ACHN (cell line): ENCODE results near the gene INPP5K.
"Not testable (repeated sequence)": the region's sequence is repeated elsewhere in the genome, so short reads cannot be mapped to it uniquely, and the experiment has no call there.

Experiments
- DNase-seq: peaks from one replicate; pipeline ENCODE4 v3.0.0-alpha.2; 2015
- in situ Hi-C: cut with HindIII; loops from 2 replicates; pipeline ENCODE4 v1.10.0; 2017; ENCODE audit warnings: low sequenced_read_pairs, low pct_ligation_motif_present, low pct_unique_long_range_greater_than_20kb

INPP5K gene

DNA sequence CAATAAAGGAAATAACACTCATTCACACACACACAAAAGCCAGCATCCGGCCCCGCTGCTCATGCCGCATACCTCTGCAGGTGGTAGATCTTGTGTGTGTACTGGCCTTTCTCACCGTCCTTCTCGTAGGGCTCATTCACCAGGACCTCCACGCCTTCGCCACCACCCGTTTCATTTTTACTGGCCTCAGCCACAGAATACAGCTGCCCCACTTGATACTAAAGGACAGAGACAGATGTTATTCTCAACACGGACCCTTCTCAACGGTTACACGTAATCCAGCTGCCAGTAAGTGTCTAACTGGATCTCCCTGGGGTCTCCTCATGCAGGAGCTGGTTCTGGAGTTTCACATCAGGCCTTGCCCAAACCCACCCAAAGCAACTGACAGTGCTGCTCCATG, 36.5 kb upstream of the INPP5K start:
- in situ Hi-C loops: no loop called here

DNA sequence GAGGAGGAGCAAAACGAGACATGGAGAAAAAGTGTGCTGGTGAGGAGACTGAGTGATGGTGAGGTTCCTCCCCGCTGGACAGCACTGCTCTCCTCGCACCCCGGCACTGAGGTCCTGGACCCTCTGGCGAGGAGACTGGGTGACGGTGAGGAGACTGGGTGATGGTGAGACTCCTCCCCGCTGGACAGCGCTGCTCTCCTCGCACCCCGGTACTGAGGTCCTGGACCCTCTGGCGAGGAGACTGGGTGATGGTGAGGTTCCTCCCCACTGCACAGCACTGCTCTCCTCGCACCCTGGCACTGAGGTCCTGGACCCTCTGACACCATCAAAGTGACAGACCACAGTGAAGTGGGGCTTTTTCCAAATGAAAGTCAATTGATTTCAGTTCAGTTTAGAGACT, 35.3 kb upstream of the INPP5K start:
- no peak for DNase-seq
- in situ Hi-C loops: no loop called here

More for the DNA sequence above, 36.5 kb upstream of the INPP5K start:
- no peak for DNase-seq

DNA sequence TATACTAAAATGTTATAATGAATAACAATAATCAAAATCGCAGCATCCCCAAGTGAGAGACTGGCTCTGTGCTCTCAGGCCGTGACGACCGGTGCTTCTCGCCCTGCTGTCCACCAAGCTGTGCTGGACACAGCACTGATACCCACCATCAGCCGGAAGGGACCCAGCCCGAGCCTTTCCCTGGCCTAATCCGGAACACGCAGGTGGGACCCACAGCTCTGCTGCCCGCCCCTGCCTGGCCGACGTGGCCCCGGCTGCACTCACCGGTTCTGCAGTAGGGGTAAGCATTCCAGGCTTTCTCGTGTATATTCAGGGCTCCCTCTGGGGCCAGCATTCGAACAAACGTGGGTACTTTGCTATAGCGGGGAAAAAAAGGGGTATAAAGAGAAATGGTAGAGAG, 31.6 kb upstream of the INPP5K start:
- DNase-seq: no peak
- in situ Hi-C loops: no loop called here

DNA sequence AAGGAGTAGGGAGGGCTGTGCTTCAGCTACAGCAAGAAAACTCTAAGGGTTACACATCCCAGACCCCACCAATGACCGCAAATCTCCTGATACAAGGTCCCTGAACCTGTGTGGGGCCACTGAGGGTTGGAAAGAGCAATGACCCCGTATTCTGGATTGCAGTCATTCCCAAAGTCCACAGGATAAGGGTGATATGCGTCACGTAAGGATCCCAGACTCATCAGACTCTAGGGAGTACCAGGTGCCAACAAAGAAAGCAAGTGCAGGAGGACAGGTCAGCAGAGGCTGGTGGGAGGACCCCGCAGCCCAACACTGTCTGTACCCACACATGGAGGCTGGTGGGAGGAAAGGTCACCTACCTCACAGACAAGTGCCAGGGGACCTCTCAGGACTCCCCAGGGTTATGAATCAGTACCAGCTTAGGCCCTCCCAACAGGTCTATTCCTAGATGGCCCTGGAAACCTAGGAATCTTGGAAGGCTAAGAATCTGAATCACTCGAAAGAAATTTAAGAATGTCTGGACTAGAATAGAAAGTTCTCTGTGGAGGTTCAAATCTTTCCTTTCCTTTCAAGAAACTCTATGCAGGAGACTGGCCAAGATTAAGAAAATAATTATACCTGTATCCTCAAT, 30.0 kb upstream of the INPP5K start:
- no peak for DNase-seq
- in situ Hi-C loops: no loop called here

DNA sequence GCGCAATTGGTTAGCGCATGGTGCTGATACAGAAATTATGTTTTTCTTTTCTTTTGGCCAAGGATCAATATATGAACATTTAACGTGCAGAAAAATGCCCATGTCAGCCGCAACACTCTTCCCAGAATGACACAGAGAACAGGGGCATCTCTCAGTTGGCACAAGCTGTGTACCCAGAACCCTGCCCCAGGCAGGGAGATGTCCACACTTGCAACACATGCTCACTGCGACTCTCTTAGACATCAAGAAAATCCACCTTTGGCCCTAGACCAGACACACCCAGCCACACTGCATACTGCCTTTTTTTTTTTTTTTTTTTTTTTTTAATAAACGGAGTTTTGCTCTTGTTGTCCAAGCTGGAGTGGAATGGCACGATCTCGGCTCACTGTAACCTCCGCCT, 29.2 kb upstream of the INPP5K start:
- no peak for DNase-seq
- in situ Hi-C loops: no loop called here

DNA sequence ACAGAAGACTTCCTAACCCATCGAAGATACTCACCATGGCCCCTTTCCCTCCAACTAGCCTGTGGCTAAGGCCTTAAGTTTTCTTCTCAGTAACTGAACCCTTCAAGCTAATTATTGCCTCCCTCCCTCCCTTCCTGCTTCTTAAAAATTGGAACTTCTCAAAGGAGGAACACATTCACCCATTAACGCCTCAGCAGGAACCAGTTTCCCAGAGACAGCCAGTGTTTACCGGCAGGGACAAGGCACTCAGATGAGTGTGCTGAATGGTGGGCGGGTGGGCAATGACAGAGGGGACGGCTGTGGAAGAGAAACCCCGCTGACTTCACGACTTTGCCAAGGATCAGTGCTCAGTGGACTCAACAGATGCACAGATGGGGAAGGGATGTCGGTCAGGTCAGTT, 25.9 kb upstream of the INPP5K start:
- in situ Hi-C loops: no loop called here
- DNase-seq: no peak

DNA sequence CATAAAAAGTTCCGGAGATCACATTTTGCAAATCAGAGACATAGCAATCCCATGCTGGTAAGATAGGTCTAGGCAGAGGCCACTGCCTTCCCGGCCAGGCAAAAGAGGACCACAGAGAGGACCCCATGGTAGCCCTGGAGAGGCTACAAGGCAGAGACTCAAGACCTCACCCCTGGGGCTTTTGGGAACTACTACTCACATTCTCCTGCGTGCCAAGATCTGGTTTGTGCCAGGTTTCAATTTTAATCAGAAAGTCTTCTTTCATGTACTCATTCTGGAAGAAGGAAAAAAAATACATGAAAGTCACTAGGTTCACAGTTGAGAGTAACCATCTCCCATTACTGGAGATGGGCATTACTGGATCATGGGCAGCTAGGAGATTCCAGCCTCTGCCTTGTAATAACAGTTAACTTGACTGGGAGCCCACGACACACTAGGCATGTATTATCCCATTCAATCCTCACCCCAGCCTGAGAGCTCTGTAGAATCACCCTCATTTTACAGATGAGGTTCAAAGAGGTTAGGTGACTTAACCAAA, 25.0 kb upstream of the INPP5K start:
- no peak for DNase-seq
- in situ Hi-C loops: no loop called here

DNA sequence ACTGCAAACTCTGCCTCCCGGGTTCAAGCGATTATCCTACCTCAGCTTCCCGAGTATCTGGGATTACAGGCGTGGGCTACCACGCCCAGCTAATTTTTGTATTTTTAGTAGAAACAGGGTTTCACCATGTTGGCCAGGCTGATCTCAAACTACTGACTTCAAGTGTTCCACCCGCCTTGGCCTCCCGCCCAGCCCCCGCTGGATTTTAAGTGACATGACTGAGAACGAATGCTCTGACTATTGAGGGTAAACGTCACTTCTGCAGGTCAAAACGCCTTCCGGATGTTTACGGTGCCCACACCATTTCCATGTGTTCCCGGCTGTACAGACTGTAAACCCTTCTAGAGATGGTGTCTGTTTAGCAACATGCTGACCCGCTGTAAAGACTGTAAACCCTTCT, 23.4 kb upstream of the INPP5K start:
- in situ Hi-C loops: no loop called here

DNA sequence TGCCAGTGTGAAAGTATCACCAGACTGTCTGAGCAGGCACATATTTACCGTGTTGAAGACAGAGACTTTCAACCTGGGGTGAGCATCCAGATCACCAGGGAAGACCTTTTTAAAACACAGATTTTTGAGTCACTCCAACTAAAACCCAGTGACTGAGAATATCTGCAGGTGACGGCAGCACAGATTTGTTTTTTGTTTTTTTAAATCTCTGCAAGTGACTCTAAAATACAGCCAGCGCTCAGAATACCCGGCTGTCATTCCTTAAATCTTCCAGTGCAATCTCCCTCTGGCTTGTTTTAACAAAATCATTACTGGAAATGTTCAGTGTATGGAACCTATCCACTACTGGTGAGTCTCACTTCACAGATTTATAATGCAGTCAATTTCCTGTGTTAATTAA, 19.3 kb upstream of the INPP5K start:
- in situ Hi-C loops: no loop called here
- no peak for DNase-seq

More for the DNA sequence above, 23.4 kb upstream of the INPP5K start:
- DNase-seq: no peak

DNA sequence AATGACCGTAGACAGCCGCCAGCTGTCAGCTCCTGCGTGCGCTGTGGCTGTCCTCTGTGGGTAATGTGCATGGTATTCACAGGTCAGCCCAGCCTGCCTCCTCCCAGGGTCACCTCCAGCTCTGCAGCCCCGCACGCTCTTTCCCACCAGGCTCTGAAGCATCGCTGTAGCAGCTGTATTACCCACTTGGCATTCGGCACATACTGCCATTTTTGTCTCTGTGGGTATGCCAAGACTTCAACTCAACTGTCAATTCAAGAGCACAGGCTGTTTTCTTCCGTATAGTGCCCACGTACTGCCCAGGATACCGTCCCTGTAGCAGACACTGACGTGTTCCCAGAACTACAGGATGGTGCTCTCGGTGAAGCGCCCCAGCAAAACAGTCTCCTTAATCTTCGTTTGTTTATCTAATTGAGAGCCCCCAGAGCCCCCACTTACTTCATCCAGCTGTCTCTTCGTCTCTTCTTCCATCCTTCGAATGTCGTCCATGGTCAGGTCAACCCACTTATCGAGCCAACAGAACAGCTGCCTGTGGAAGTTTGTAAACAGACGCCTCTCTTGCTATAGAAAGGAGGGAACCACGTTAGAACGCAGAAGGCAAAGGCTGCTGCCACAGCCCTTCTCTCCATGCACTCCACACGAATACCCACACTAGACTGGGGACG, 17.4 kb upstream of the INPP5K start:
- in situ Hi-C loops: no loop called here
- DNase-seq: no peak

DNA sequence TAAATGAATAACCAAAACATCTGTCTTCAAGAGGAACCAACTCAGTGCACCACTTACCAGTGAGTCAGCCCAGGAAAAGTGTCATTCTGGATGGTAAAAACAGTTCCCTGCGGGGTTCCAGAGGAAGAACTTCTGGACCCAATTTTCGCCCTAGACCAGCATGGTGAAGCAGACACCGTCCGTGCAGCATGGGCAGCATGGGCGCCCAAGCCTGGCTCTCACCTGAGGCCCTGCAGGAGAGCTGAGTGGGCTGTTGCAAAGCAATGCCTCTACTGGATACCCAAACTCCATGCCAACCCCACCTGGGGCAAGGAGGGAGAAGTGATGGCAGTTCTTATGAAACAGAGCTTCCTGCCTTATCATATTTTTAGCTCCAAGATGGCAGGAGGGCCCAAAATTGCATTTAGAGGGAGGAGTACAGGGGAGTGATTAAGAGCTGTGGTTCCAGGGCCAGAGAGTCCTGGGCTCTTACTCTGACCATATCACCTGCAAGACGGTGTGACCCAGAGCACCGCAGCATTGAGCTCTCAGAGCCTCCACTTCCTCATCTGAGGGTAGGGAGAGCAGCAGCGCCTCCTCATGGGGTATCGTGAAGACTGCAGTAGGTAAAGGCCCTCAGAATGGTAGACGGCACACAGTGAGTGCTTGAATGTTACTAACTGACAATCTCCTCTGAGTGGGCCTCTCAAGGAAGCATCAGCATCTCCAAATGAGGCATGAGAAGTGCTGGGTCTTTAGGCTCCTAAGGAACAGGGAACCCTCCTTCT, 16.6 kb upstream of the INPP5K start:
- peak; percentile 36 for DNase-seq
- in situ Hi-C loops: no loop called here

DNA sequence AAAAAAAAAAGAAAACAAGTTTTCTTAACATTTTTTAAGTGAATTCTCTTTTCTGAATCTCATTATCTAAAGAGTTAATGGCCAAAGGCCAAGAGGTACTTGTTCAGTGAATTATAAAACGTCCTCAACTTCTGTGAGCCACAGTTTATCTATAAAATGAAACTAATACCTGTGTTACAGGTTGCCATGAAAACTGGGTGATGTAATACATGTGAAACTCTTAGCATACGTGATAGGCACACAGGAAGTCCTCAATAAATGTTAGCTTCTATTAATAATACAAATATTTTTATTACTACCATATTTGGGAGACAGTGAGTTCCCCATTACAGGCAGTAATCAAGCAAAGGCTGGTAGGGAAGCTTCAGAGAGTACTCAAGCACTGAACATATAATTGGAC, 13.5 kb upstream of the INPP5K start:
- in situ Hi-C loops: no loop called here
- DNase-seq: no peak

DNA sequence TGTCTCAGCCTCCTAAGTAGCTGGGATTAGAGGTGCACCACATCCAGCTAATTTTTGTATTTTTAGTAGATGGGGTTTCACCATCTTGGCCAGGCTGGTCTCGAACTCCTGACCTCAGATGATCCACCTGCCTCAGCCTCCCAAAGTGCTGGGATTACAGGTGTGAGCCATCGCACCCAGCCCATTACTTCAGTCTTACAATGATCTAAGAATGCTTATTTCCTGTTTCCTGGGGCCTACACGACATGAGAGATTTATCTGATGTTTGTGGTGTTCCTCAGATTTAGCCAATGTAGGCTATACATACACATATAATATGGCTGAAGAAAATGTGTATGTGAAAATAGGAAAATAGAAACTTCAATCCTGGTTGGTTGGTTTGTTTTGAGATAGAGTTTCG, 10.5 kb upstream of the INPP5K start:
- DNase-seq, in situ Hi-C loops: not testable (repeated sequence)

DNA sequence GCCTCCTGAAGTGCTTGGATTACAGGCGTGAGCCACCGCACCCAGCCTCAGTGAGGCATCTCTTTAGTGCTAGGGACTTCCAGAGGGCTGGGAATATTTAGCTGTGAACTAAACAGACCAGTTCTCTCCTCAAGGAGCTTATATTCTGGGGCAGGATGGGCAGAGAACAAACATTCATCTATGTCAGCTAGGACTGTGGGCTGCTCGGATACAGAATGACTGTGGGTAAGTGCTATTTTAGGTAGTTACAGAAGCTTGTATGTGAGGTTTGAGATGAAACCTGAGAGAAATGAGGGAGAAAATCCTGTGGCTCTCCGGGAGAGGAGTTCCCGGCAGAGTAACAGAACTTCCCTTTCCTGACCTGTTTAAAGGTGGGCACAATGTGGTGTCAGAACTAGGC, 6.2 kb upstream of the INPP5K start:
- no peak for DNase-seq
- in situ Hi-C loops: no loop called here

DNA sequence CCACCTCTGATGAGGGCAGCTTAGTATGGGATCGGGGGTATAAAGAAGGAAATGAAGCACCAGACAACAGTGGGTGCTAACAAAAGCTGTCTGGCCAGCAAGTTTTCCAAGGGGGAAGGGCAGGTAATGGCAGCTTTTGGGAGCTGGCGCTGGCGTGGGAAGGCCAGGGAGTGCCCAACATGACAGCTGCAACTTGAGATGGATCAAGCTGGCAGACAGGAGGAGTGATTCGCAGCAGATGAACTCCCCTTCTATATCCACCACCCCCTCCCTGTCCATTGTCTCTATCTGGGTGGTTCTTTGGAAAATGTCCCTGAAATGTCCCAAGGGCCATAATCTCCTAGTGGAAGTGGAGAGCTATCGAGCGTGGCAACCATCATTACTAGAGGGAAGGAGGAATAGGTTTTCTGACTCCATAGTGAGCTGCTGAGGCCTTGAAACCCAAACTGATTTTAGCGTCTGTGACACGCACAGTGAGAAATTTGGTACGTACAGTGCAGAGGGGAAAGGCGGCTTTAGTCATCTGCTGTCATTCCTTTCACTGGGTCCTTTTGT, 4.8 kb upstream of the INPP5K start:
- DNase-seq: no peak
- in situ Hi-C loops: no loop called here

DNA sequence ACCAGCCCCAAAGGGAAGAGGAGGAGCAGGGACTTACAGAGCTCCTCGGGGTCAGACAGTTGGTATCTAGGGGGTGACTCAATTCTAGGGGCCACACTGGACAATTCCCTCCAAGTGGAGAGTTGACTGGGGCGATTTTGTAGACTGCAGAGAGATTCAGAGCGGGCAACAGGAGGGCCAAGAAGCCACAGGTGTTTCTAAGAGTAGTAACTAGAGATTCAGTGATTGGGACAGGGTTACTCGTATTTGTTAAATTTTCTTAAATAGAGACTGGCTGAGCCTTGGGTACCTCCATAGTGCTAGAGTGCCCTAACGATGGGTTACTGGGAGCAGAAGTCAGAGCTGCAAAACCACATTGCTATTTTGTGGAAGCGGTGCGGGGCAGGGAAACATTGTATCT, 3.3 kb upstream of the INPP5K start:
- DNase-seq: no peak
- in situ Hi-C loops: no loop called here

DNA sequence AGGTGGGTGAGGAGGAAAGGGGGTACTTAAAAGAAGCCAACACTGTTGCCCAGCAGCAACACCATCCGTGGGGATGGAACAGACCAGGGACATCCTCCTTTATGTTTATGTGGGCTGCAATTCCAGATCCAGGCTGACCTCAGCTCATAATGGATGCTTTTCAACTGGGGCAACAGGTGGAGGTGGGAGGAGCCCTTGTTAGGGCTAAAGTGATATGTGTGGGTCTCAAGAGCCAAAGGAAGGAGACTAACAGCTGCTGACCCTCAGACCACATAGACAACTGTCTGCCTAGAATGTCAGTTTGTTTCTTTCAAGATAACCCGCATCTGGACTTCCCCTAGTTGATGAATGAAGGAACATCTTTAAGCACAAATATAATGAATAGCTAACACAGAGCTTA, 2.0 kb upstream of the INPP5K start:
- in situ Hi-C loops: no loop called here
- DNase-seq: no peak

DNA sequence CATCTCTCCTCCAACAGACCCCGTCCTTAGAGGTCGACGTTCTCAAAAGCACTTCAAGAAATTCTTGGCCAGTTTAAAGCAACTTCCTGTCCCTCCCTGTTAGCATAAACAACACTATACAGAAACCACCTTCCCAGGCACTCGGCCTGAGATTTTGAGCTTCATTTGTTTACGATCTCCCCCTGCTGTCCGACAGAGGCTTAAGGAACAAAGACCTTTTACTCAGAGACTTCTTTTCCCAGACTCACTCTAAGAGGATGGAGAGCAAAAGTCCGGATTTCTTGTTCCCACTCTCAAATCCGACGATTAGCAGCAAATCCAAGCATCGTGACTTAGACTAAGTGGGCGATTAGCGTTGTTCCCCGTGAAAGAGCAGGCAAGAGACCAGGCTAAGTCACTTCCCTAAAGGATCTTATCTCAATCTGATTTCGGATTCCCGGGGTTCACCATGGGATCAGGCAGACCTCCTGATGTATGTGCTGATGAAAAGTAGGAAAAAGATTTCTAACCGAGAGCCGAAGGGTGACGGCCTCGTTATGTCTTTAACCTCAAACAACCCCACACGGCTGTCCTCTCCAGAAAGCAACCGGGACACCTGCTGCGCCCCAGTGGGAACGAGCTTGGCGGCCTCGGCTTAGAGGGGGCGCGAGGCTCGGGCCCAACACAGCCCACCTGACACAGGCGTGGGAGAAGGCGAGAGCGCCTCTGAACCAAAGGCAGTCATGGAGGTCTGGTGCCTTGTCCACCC, 598 bp downstream of the INPP5K start:
- DNase-seq: peak; percentile 87
- in situ Hi-C loops: no loop called here

DNA sequence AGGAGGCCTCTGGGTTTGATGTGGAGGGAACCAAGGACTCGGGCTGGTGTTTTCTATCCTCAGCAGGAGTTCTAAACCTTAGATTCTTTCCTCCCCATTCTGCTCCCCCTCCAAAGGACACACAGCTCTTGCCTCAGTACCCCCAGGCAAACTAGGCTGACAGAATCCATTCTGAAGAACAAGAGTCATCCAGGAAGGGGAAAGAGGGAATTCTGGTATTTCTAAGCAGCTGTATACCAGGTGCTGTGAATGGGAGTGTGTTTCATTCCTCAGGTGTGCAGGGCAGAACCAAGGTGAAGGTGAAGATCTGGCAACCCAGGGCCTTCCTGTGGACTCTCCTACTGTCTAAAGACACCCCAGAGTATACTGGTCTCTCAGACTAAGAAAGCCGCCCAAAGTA, 4.1 kb downstream of the INPP5K start:
- in situ Hi-C loops: no loop called here
- no peak for DNase-seq
